GM12874 (cell line): ENCODE data around the gene DNAJC16.
A peak's percentile ranks its signal among the peaks of the same experiment; 100 is the strongest.

Experiments used
- CTCF ChIP-seq: IDR thresholded peaks from 2 replicates; pipeline ENCODE4 v1.5.1; 2011; ENCODE audit warnings: low read depth, mild to moderate bottlenecking, control low read depth, low read length, moderate library complexity; ENCODE audit not compliant: insufficient read depth

Gene DNAJC16

GRCh38 chr1:15526490-15527339 lies at the start of gene DNAJC16:
DNAJC16 (plus strand) TSS chr1:15526848; CDS start chr1:15529106, 2,258 bp downstream.
- 0 out of 2 replicates have a peak, but pooled peaks have one; percentile 10 for TF ChIP-seq CTCF

DNA sequence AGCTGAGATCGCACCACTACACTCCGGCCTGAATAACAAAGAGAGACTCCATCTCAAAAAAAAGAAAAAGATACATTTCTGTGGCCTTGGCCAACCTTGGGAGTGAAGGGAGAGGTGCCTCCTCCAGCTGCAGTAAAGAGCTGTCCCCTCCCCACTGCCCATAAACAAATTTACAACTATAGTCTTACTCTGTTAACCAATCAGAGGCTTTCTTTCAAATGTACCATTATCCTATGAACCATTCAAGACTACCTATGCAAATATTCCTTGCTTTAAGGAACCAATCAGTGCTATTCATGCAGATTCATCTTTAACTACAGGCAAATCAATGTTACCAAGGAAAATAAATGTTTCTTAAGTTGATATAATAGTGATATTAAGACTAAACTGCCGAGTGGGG lies 49.7 kb upstream of the DNAJC16 start:
- no peak for TF ChIP-seq CTCF

GRCh38 chr1:15477646-15478212 lies 48.9 kb upstream of the DNAJC16 start:
- no peak for TF ChIP-seq CTCF

DNA sequence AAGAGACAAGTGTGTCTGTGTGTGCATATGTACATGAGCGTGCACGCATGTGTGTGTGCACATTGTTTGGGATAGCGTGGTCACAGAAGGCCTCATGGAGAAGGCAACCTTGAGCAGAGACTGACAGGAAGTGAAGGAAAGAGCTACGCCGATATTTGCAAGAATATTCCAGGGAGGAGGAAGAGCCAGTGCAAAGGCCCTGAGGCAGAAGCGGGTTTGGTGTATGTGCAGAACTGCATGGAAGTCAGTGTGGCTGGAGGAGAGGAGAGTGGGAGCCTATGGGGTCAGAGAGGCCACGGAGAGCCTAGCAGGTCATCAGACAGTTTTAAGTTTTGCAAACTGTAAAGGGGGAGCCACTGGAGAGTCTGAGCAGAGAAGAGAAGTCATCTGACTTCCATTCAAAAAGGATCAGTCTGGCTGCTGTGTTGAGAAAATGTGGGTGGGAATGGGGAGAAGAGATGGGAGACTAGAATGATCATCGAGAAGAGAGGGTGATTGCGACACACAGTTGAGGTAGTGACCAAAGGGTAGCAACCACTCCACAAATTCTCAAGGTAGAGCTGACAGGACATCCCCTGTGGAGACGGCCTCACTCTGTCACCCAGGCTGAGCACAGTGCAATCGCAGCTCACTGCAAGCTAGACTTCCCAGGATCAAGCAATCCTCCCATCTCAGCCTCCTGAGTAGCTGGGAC lies 46.8 kb upstream of the DNAJC16 start:
- no peak for TF ChIP-seq CTCF

DNA sequence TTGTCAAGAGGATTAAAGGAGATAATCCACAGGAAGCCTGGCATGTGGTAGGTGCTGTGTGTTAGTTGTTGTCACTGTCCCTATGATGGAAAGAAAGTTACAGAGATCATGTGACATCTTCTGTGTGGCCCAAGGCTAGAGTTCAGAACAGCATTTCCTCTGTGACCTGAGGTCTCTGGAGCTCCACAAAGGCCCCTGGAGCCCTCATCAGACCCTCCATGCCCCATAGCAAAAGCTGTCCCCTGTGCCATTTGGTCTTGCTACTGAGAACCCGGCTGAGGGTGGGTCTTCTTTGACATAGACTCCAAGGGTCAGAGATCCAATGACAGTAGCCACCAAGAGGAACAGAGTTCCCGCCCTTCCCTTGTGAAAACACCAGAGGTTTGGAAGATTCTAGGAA lies 42.7 kb upstream of the DNAJC16 start:
- no peak for TF ChIP-seq CTCF

- no peak for TF ChIP-seq CTCF
Measured at GRCh38 chr1:15485636-15486035, 41.0 kb upstream of the DNAJC16 start.

DNA sequence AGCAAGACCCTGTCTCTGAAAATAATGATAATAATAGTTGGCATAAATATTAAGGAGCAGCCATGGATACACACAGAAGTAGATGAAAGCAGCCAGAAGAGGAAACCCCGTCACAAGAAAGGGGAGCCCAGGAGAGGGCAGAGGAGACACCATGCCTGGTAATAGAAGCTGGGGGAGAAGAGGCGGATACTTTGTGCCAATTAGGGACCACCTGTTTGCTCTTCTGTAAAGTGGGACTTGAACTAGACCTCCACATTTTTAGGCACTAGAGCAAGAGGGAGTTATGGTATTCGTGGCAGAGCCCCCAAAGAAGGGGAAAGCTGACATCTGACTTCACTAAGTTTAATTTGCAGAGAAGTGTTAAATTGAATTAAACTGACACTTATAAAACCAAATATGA lies 38.3 kb upstream of the DNAJC16 start:
- no peak for TF ChIP-seq CTCF
